Brain pericyte (primary cell): ENCODE data around the gene RBP7.
"Not testable (repeated sequence)": the region's sequence is repeated elsewhere in the genome, so short reads cannot be mapped to it uniquely, and the experiment has no call there.

Source experiments
- DNase-seq: peaks from one replicate; pipeline ENCODE4 v3.0.0-alpha.2; 2012; ENCODE audit warnings: low read depth, low spot score

The RBP7 gene

GRCh38 chr1:10028956-10029500, 32.0 kb downstream of the RBP7 start:
- DNase-seq, result not testable (repeated sequence)

- no peak for DNase-seq
Observed at GRCh38 chr1:10031461-10031860, 34.4 kb downstream of the RBP7 start.

- DNase-seq, result peak; percentile 96
Observed at GRCh38 chr1:10032590-10033358, 35.7 kb downstream of the RBP7 start, which contains the start of gene UBE4B. UBE4B (plus strand) TSS chr1:10032958; CDS start chr1:10033671, 713 bp downstream.

- no peak for DNase-seq
Observed at GRCh38 chr1:10033359-10033845, 36.4 kb downstream of the RBP7 start.

GRCh38 chr1:10042746-10043145, 45.7 kb downstream of the RBP7 start:
- DNase-seq, result no peak

- no peak for DNase-seq
Observed at GRCh38 chr1:10045480-10046355, 48.7 kb downstream of the RBP7 start.

- DNase-seq, result no peak
Observed at GRCh38 chr1:10046356-10047085, 49.5 kb downstream of the RBP7 start.

GRCh38 chr1:10048601-10049000, 51.6 kb downstream of the RBP7 start:
- no peak for DNase-seq

- no peak for DNase-seq
Observed at GRCh38 chr1:10050611-10051010, 53.6 kb downstream of the RBP7 start.

GRCh38 chr1:10051656-10052055, 54.6 kb downstream of the RBP7 start:
- DNase-seq, result no peak

GRCh38 chr1:10052347-10052746, 55.3 kb downstream of the RBP7 start:
- DNase-seq, result no peak

- DNase-seq, result no peak
Observed at GRCh38 chr1:10054465-10054864, 57.4 kb downstream of the RBP7 start.

GRCh38 chr1:10056599-10056987, 59.6 kb downstream of the RBP7 start:
- DNase-seq, result no peak

GRCh38 chr1:10057343-10057742, 60.3 kb downstream of the RBP7 start:
- no peak for DNase-seq

GRCh38 chr1:10057796-10058195, 60.8 kb downstream of the RBP7 start:
- no peak for DNase-seq

GRCh38 chr1:10059342-10059718, 62.3 kb downstream of the RBP7 start:
- DNase-seq, result no peak

- DNase-seq, result no peak
Observed at GRCh38 chr1:10060311-10061100, 63.5 kb downstream of the RBP7 start.

- DNase-seq, result no peak
Observed at GRCh38 chr1:10061276-10061675, 64.2 kb downstream of the RBP7 start.

- DNase-seq, result no peak
Observed at GRCh38 chr1:10063878-10064277, 66.8 kb downstream of the RBP7 start.

GRCh38 chr1:10064416-10065343, 67.7 kb downstream of the RBP7 start:
- DNase-seq, result no peak
